Heart left ventricle (tissue), 13 donors: Measurements from ENCODE around the gene LPIN1.

ENCODE experiments used
- CTCF ChIP-seq, 12 donors: fragments of 200-600 bp; sonication (generic) in 4 of 12; IDR thresholded peaks; one replicate each; pipeline versions ENCODE4 v1.5.0 to v1.8.0; 2018 to 2022; ENCODE audit warnings: antibody characterized with exemption in 12 of 12, mild to moderate bottlenecking in 5 of 12
- POLR2A ChIP-seq, 2 donors: fragments of 450-650 bp; IDR thresholded peaks; one replicate each; pipeline ENCODE4 v1.6.1; 2017; ENCODE audit warnings: antibody characterized with exemption in 2 of 2, mild to moderate bottlenecking in 2 of 2, moderate library complexity in 2 of 2
- donor health status: ischemic (EF 13 %, LVEDD 7.1; RV severe dilation, severe dysfunction).
- donor health status: DM: no; HTN: yes; CAD: no.
- donor health status: DM: no; HTN: no; CAD: no.
- donor health status: ischemic (EF 25% LVEDD 6.9; RV normal size, moderate dysfunction).
- donor health status: ischemic (EF 25% LVEDD 5.7; RV mildly dilated, moderate dysfunction).
- donor health status: ischemic (EF 35%, LVEDD 5.7; RV mildly dilated, moderate dysfunction).
- donor health status: nonischemic (EF 11% LVEDD 7.7; RV severe dilation, severe dysfunction).
- donor health status: DM: yes; HTN: yes; CAD: no.
- donor health status: PGD.
- donor health status: ischemic (EF 29% LVEDD 5.4; RV normal size, mild dysfunction).
- donor health status: nonischemic (EF 23%, LVEDD 6.1; RV moderate dilation, normal function).

GRCh38 chr2:11774600-11774999 lies 28.2 kb downstream of the LPIN1 start:
- TF ChIP-seq POLR2A (IDR thresholded peaks at IDR 0.05) = no peak
- TF ChIP-seq CTCF (IDR thresholded peaks at IDR 0.05) = no peak
